GM18505 (cell line): ENCODE results near the gene HPS1.

ENCODE experiments used
- ATAC-seq: cut with Tn5 transposase; IDR thresholded peaks from one replicate; pipeline ENCODE4 v1.9.1; 2021; ENCODE audit not compliant: unreplicated experiment
- POLR2A ChIP-seq: IDR thresholded peaks from 4 replicates; pipeline ENCODE4 v1.6.1; 2011; ENCODE audit warnings: borderline replicate concordance; ENCODE audit not compliant: insufficient read depth, insufficient read length; ENCODE audit errors: extremely low read depth

The HPS1 gene

DNA sequence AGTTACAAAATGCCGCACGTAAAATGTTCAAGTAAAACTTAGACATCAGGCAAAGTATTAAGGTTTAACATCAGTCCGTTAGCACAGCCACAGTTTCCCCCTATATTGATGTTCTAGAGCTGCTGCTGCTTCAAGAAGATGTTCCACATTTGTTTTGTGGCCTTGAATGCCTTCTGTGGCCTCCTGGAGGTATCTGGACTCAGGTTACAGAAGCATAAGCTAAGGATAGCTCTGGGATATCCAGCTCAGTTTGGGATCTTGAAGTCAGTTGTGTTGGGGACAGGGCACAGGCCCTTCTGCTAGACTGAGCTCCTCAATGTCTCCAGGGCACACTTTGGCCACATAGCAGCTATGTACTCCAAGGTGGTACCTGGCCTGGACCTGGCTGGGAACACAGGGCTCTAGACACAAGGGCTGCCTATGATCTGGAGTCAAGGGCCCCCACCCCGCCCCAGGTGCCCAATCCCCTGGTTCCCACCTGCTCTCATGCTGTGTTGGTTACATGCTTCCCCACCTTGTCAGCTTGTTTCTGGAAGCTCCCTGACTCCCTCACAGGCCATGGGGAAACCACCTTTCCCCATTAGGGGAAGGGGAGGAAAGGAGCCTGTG lies 36.5 kb downstream of the HPS1 start:
- TF ChIP-seq POLR2A, result no peak
- no peak for ATAC-seq

DNA sequence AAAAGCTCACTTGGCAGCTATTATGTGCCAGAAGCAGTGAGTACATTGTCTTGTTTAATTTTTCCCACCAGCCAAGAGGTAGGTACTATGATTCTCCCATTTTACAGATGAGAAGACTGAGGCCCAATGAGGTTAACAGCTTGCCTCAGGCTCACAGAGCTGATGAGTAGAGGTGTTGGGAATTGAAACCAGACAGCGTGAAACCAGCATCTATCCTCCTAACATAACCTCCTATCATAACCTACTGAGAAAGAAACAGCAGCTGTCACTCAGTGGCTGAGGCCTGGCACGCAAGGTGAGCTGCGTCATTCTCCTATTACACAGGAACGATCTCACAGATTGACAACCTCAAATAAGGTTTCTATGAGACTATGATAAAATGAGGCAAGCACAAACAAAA lies 37.9 kb downstream of the HPS1 start:
- no peak for TF ChIP-seq POLR2A
- ATAC-seq, result no peak

DNA sequence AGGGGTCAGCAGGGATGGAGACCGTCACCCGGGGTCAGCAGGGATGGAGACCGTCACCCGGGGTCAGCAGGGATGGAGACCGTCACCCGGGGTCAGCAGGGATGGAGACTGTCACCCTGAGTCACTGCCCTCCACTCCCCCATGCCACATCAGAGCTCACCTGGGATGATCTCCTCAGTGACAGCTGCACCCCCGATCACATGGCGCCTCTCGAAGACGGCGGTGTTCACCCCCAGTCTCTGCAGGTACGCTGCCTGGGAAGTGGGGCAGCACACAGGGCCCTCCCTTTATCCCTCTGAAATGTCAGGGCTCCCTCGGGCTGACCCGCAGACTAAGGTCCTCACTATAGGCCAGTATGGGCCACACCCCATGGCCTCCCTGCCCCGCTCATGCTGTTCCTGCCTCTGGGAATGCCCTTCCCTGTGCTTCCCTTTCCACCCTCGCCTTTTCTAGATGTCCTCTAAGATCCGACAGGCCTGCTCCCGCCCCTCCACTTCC lies 38.9 kb downstream of the HPS1 start:
- TF ChIP-seq POLR2A, result no peak
- ATAC-seq, result no peak

DNA sequence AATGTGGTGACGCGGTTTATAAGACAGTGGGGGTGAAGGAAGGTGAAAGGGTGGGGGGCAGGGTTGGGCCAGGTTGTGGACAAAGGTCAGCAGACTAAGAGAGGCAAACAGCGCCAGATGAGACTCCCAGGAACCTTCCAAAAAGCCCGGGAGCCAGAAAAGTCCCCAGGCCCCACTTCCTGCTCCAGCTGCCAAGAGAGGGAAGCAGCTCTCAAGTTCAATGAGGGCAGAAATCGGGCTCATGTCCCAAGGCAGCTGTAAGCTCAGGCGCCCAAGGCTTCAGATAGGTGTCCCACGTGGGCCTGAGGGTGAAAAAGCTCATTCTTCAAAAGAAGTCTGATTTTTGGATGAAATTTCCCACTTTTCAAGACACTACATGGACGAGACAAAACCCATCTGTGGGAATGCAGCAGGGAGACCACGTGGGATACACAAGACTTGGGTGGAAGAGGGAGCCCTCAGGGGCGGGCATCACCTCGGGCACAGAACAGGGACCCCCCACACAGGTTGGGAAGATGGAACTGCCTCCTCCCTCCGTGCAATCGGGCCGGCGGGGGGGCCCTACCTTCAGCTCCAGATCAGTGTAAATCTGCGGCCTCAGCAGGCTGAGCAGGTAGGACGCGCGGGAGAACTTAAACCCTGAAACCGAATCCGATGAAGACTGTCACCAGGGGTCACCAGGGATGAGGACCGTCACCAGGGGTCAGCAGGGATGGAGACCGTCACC lies 39.6 kb downstream of the HPS1 start:
- ATAC-seq, result no peak
- no peak for TF ChIP-seq POLR2A

DNA sequence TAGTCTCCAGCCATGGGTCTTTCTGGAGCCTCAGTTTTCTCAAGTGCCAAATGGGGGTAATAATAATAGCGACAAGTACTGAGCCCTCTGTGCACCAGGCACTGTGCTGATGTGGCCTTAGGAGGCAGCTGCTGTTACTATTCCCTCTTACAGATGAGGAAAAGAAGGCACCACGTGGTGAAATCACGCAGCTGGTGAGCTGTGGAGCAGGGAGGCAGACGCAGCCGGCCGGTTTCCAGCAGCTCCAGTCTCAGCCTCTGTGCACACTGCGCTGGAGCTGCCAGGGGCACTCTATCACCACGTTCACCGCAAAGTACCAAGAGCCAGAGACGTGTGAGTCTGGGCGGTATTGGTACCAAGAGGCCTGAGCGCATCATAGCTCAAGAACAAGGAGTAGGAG lies 41.3 kb downstream of the HPS1 start:
- ATAC-seq, result no peak
- TF ChIP-seq POLR2A, result no peak

DNA sequence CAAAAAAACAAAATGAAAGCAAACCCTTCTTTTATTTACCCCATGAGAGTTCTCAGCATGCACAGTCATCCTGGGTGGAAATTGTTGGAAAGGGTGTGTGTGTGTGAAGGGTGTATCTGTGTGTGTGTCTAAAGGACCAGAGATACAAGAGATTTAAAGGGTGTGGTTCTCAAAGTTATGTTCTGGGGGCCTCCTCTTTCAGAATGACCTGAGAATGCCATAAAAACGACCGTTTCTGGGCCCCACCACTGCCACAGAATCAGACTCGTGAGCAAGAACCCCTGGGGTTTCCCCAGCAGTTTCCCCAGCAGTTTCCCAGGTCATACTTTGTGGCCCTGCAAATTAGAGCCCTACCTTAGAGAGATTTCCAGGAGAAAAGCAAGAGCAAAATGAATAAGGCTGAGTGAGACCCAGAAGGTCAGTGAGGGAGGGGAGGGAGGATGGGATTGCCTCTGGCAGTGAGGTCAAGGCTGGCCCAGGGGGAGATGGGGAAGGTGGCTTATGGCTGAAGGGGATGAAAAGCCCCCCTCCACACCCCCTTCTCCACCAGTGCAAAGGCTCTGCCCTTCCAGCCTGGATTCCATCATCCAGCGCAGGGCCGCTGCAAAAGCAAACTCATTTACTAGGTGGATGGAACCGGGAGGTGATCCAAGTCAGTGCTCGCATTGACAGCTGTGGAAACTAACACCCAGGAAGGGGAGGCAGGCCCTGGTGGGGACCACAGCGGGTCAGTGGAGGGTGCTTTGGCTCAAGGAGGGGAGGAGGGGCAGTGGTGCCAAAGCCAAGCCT lies 42.0 kb downstream of the HPS1 start:
- ATAC-seq, result peak; percentile 55
- TF ChIP-seq POLR2A, result no peak

DNA sequence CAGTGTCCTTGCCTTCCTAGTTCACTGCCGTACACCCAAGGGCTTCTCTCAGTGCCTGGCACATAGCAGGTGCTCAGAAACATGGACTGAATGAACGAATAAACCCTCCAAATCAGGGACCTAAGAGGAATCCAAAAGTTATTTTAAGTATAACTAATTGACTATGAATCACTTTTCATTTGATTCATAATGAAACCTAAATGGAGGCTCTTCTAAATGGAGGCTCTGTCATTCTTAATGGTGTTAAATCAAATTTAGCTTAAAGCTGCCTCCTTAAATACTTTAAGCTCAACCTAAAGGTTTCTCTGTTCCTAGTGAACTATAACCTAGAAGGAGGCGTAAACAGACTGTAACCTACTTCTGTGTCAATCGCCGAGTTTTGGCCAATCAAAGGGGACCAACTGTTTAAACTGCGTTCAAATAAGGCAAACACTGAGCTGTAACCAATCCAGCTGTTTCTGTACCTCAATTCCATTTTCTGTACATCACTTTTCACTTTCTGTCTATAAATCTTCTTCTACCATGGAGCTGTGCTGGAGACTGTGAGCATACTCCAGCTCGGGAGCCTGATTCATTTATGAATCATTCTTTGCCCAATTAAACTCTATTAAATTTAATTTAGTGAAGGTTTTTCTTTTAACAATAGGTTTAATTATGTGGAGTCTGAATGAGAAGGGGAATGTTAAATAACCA lies 42.8 kb downstream of the HPS1 start:
- no peak for ATAC-seq
- TF ChIP-seq POLR2A, result no peak

DNA sequence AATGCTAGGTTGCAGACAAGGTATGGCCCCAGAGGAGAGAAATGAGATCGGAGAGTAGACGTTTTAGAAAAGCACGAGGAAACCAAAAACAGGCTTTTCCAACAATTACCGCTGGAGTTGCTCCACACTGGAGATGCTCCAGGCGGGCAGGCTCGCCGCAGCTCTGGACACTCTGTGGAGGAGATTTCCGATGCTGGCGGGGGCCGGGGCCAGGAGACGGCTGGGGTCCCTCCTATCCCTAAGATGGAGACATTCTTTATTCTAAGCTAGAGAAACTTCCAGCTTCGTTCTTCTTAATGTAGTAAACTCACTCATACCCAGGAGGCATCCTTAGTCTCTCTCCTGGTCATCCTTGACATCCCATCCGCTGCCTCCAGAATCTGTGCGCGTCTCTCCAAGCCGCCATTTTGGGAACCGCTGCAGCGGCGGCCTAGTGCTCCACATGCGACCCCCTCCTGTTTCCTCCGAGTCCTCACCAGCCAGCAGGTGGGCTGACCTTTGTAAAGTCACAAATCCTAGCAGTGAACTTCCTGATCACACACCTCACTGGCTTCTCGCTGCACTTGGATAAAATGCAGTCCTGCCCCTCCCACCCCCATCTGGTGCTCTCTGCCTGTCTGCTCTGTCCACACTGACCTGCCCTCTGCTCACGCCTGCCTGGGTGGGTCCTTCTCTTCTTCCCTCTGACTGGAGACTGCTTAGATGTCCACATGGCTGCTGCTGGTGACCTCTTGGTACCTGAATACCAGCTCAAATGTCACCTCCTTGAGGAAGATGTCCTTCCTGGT lies 43.6 kb downstream of the HPS1 start:
- ATAC-seq, result no peak
- TF ChIP-seq POLR2A, result no peak

DNA sequence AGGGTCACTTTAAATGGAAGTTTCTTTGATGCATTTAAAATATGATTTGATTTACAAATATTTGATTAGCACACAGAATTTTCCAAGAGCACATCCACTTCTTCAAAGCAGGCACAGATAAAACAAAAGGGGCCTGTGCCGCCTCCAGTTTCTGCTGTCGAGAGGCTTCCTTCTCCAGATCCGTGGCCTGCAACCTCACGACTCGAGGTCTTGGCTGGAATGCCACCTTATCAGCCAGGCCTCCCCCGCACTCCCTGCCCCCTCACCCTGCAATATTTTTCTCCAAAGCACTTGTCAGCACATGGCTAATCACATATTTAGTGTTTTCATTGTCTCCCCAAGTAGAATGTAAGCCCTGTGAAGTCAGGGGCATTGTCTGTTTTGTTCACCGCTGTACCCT lies 44.3 kb downstream of the HPS1 start:
- ATAC-seq, result no peak
- TF ChIP-seq POLR2A, result no peak

DNA sequence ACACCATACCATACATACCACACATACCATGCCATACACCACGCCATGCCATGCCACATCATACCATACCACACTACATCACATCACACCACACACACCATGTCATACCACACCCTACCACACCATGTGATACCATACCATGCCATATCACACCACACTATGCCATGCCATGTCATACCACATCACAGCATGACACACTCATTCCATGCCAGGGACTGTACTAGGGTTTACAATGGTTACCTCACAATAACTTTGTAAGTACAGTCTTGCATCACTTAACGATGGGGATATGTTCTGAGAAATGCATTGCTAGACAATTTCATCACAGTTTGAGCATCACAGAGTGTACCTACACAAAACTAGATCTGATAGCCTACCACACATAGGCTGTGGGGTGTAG lies 46.3 kb downstream of the HPS1 start:
- ATAC-seq, result no peak
- TF ChIP-seq POLR2A, result no peak

DNA sequence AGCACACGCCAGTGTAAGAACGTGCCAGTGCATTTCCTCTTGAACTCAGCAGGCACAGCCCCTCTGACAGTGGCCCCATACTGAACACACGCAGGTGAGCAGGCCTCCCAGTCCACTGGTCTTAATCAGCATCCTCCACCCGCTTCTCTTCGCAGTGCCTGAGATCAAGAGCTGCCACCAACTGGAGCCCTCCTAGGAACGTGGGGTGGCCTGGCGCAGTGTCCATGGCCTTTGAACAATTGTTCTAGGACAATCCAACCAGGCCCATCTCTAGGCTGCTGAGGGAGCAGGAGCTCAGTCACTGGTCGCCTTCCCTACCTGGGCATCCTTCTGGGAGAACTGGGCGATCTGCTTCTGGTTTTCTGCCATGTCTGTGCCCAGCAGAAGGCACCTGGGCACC lies 47.0 kb downstream of the HPS1 start:
- no peak for TF ChIP-seq POLR2A
- no peak for ATAC-seq

DNA sequence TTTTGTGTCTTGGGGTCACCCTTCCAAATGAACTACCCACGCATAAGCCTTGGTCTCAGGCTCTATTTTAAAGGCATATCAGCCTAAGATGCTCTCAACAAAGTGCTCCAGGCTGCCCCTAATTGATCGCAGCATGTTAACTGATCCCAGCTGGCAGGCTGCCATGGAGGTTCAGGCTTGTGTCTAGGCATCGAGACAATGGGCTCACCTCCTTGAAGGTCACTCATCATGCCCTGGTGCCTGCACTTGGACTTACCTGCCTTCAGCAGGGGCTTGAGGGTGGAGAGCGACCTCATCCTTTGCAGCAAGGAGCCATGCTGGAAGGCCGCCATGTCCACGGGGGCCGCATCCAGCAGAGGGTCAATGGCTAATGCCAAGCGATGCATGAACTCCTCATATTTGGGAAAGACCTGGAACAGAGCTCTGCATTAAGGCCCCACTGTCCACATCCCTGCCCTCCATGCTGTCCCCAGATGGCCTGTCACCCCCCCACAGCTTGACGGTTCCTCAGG lies 49.6 kb downstream of the HPS1 start:
- no peak for ATAC-seq
- no peak for TF ChIP-seq POLR2A
